HG02759 (cell line): ENCODE data around the gene DYNLT3.

ENCODE experiments used
- ATAC-seq: cut with Tn5 transposase; IDR thresholded peaks from one replicate; pipeline ENCODE4 v1.9.1; 2021; ENCODE audit warnings: mild to moderate bottlenecking, moderate library complexity; ENCODE audit not compliant: unreplicated experiment

Gene DYNLT3

DNA sequence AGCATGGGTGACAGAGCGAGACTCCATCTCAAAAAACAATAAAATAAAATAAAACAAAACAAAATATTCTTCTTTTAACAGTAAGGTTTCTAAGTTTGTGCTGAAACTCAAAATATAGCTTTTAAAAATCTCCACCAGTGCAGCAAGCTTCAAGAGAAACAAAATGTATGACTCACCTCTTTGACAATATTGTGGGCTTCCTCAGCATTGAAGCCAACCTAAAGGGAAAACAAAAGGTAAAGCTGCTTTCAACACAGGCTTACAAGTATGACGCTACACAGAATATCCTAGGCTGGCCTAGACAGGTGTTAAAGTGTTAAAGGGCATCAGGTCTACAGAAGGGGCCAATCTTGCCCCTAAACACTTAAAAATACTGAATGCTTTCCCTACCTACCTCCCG, 1.2 kb downstream of the DYNLT3 start:
- no peak for ATAC-seq

DNA sequence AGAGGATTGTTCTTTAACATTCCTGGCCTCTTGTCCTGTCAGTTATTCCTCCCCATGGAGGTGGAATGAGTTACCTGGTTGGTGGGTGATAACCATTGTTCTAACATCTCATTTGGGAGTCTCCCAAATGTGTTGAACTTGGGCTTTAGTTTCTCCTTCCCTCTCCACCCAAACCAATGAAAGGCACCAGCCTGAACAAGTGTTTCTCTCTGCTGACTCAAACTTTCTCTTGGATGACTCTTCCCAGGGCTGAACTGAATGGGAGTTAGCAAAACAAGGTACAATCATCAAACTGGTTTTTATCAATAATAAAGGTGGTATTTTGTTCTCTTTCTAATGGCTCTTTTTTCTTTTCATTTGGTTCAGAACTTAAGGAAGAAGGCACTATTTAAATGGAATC, 2.7 kb downstream of the DYNLT3 start:
- no peak for ATAC-seq

DNA sequence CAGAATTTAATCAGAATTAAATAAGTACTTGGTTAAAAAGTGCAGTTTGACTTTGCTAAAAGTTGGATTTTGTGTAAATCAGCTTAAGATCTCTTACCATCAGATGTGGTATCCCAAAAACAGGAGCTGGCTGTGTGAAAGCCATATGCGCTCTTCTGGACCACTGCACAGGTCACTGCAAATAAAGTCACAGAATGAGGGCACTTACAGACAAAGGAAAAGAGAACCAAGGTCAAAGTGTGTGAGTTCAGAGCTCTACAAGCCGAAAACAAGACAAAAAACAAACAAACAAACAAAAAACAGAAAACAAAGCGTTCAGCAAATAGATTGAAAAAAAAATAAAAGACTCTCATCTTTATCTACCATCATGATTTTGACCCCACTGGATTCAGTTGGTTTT, 6.4 kb downstream of the DYNLT3 start:
- no peak for ATAC-seq

DNA sequence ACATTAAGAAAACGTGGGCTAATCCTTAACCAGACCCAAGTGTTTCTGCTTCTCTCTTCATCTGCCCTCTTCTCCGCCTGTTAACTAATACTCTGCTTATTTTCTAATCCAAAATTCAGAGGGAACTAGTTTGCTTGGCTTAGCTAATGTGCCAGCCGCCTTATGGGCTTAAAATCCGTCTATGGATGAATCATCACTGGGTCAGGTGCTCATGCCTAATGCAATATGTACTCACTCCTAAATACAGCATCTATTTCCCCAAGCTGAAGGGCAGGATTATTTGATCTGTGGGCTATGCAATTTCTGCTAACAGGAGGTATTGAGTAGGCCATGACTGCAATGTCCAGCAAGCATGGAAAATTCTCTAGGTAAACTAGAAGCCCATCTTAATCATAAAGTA, 12.4 kb downstream of the DYNLT3 start:
- no peak for ATAC-seq

DNA sequence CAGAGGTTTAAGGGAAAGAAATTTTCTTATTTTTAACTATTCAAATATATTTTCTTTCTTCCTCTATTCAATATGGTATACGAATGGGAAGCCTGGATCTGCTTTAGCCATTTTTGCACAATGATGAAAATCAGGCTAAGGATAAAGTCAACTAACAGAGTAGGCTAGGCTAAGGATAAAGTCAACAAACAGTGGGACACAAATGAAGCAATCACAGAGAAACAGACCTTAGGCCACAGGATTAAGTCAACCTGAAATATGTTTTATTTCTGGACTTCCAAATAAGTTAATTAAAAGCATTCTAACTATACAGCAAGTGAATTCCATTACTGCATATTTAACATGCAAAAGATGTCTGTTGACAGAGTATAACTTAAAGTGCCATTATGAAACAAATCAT, 17.0 kb downstream of the DYNLT3 start:
- ATAC-seq: no peak

DNA sequence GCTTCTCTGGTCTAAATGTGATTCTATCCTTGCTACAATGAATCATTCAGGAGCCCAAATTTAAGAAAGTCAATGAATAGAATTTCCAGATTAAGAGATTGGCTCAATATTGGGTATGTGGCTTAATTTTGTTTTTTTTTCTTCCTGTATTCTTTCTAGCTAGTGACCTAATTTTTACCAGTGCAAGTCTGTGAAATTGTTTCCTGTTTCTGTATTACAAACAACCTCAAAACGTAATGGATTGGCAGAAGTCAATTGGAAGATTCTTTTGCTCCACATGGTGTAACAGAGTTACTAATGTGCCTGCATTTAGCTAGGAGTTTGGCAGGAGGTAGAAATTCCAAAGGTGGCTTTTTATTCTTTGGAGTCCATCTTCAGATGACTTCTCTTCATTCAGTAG, 17.6 kb downstream of the DYNLT3 start:
- ATAC-seq: no peak

DNA sequence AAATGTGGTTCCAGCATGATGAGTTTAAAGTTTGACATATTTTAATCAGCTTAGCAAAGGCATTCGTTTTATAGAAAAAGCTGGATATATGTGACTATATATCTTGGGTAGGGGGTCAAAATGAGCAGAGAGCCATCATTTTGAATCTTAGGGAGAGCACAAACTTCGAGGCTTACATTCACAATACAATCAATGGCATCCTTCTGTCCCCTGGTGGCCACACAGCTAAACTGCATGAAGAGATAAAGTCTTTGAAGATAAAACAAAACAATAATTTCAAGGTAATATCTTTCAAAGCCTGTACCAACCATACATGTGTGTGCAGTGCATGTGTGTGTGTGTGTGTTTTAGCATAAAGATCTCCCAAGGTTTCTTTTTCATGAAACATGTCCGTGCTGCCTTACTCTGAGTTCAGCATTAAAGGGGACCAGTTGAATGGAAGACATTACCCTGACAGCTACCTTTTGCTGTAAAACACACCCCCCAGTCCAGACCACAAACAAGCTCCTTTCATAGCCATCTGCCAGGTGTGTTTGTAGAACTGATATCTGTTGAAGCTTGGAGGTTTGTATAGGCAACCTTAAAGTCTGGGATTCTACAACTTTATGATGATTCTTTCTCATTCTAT, 22.0 kb downstream of the DYNLT3 start:
- peak; percentile 66 for ATAC-seq

DNA sequence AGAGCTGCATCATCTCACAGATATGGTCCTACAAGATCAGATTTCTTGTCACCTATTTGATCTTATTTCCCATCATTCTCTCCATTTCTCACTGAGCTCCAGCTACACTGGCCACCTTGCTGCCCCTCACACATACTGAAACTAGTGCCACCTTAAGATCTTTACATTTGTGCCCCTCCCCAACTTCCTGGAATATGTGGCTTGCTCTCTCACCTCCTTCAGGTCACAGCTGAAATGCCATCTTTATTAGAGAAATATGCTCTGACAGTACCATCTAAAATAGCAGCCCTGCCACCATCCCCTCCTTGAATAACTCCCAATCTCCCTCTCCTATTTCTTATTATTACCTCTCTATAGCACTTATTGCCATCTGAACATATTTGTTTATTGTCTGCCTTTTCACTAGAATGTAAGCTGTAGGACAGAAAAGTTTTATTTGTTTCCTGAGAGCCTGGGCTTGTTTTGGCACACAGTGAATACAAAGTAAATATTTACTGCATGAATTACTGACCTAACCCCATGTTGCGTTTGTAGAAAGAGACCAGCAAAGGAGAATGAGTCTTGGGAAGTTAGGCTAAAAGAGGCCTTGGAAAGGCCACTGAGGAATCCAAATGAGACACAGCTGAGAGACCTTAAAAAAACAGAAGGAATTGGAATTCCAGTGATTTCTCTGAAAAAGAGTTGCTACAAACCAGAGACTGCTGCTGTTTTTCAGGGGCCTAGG, 22.7 kb downstream of the DYNLT3 start:
- ATAC-seq: no peak

DNA sequence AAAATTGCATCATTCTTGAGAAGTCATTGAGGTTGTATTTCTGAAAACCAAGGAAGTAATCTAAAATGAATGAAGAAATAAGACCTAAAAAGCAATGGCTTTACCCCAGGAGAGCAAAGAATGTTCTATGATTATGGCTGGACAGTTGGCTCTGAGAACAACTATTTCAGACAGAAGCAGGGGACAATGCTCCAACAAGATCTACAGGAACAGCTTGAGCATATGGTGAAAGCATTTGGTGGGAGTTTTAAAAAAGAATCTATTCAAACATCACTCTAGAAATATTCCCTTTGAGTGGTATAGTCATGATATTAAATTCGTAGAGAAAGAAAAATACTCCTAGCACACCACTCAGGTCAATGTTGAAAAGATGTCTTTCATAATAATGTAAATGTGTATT, 26.7 kb downstream of the DYNLT3 start:
- ATAC-seq: no peak

DNA sequence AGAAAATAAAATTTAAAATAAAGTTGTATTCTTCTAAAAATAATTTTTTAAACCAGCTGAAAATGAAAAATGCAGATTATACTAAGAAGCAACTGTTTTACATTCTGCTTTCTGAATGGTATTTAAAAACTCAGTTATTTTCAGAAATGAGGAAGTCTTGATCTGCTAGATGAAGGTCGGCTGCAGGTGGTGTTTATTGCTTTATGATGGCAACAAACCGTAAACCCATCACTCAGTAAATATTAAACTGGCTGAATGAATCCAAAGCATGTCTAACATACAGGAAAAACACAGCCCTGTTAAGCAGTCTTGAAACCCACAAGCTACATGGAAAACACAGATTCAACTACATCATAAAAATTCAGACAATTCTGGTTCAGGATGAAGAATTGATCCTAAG, 29.3 kb downstream of the DYNLT3 start:
- peak; percentile 38 for ATAC-seq

DNA sequence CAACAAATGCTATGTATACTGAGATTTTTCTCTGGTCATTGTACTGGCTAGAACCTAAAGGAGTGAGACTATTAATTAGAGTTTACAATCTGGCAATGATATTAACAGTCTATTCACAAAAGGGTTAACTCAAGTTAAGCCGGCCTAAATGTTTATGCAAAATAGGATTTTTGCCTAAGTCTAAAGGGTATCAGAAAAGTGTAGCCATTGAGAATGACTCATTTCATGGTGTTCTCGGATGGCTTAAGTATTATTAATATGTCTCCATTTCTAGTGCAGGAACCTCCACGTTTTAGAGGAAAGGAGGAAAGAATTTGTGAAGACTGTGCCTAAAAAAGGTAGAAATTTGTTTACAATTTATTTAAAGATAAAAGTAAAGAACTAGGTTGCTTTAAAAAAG, 29.8 kb downstream of the DYNLT3 start:
- peak; percentile 37 for ATAC-seq

DNA sequence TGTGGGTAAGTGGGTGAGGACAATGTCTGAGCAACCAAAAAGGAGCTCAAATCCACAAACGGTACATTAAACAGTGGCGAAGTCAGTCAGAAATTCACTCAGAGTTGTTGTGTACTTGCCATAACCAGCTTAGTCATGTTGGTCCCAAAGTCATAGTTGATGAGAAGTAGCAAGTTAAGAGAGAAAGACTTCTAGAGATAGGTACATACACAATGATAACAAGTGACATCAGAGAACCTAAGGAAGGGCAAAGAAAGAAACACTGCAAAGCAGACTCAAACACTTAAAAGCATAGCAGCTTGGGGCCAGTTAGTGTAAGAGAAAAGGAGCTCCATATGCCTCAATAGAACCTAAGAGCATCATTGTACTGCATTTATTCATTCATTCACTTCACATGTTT, 30.2 kb downstream of the DYNLT3 start:
- peak; percentile 25 for ATAC-seq

DNA sequence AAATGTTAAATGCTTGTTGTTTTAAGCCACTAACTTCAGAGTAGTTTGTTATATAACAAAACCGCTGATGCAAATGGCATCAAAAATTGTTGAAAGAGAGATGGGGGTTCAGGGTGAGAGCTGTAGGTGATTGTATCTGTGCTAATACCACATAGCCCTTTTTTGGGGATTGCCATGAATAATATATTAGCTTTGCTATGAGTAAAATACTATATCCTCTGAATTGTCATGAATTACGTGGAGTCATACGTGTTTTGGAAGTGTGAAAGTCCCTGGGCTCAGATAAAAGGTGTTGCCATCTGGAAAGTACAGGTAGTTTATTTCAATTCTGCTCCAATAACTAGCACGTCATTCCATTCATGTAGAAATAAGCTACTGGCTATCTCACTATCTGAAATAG, 30.6 kb downstream of the DYNLT3 start:
- ATAC-seq: peak; percentile 33

DNA sequence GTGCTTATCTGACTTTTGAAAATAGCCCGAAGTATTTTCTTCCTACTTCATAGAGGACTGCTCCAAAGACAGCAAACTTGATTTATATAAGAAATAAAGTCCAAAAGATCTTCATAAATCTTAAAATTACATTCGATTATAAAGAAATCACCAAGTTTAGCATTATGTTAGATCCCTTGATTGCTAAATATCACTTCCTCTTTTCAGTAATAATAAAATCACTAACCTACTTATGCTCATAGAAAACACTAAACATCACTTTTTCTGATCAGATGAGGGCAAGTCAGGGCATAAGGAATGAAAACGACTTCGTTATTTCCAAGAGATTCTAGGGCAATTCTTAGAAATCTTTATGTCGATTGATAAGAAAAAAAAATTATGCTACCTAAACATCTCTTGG, 32.0 kb downstream of the DYNLT3 start:
- ATAC-seq: no peak

DNA sequence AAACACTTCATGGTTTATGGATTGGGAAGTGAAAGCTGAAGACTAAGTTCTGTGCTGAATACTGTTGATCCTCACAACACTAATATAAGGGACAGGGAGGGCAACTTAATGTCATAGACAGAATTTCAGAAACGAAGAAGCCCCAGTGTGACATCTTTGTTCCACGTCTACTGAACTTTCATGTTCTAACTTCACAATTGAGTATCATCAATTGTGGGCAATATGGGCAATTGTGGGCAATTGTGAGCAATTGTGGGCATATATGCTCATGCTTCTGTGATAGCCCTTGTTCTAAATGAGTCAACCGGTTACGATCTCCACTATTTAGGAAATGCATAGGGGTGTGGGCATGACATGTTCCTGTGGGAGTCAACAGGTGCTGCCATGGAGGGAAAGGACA, 33.8 kb downstream of the DYNLT3 start:
- ATAC-seq: no peak

DNA sequence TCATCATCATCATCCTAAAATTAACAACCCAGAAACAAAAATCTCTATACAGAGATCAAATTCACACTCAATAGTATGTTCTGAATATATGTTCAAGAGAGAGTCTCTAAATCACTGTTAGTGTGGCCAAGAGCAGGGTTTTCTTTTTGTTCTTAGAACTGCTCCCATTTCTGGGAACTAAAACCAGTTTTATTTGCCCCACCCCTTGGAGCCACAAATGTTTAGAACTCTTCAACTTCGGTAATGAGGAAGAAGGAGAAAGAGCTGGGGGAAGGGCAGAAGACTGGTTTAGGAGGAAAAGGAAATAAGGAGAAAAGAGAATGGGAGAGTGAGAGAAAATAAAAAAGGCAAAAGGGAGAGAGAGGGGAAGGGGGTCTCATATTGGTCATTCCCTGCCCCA, 35.3 kb downstream of the DYNLT3 start:
- ATAC-seq: no peak

DNA sequence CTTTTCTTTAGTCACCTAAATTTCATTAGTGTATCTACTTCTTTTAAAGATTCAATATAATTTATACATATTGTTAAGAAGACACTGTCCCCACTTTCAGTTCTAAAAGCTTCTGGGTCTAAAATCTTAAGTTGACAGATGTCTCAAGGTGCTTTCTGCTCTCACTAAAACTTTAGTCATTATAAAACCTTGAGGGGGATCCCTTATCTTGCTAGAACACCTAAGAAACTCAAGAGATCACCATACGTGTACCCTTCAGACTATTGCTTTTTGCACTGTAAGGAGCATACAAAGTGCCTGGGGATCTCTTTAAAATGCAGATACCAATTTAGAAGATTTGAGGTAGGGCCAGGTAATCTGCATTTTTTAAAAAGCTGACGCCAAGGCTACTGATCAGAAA, 37.4 kb downstream of the DYNLT3 start:
- ATAC-seq: no peak

DNA sequence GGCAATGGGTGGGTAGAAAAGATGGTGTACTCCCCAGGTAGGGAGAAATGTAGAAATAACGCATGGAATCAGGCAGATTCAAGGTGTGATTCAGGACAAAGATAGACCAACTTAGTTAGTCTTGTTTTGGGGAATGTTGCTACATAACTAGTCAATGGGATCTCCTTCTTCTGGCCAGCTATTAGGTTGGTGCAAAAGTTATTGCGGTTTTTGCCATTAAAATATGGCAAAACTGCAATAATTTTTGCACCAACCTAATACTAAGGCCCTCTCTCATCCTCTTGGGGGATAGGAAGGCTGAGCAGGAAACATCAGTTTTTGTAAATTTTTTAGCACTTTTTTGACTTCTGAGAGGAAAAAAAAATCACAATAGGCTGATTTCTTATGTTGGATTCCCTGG, 44.3 kb downstream of the DYNLT3 start:
- no peak for ATAC-seq

DNA sequence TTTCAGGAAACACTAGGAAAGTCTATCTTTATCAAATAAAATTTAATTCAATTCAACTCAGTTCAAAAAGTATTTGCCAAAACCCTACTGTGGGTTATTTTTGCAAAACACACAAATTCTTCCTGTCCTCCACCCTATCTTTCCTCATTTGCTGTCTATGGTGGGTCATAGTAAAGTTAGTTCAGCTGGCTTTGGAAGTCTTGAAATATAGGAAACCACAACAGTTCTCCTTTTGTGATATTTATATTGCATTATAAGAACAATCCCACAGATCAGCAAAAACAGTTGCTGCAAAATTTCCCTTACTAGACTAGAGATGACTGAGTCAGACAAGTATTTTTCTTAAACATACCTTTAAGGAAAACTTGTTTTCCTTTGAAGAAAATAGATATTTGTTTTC, 45.3 kb downstream of the DYNLT3 start:
- no peak for ATAC-seq

DNA sequence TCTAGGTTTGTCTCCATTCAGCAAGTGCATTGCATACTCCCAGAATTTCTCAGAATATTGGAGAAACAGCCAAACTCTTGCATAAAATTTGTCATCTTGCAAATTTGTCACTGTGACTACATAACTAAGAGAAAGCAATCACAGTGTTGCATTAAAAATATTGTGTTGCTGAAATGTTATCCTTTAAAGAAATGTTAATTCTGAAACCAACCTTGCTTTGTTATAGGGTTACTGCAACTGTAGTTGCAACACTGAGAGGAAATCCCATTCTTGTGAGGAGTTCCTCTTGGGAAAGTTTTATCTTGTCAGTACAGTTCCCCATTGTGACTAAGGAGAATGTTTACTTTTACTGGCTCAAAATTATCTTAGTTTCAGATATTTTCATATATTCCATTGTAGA, 46.7 kb downstream of the DYNLT3 start:
- no peak for ATAC-seq

DNA sequence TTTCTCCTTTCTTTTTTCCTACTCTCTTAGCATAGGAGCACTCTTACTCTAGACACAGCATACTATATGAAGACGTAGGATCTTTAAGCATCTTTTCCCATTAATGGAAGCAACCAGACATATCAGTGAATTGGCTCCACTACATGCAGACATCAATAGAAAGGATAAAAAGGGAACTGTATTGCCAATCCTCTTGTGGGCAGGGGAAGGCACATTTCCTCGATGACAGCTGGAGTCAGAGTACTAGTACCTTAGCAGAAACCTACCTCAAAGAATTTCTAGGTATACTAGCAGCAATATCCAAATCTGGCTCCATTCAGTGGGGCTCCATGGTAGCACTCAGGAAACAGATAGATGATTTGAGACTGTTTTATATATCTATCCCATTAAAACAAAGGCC, 47.4 kb downstream of the DYNLT3 start:
- ATAC-seq: no peak

DNA sequence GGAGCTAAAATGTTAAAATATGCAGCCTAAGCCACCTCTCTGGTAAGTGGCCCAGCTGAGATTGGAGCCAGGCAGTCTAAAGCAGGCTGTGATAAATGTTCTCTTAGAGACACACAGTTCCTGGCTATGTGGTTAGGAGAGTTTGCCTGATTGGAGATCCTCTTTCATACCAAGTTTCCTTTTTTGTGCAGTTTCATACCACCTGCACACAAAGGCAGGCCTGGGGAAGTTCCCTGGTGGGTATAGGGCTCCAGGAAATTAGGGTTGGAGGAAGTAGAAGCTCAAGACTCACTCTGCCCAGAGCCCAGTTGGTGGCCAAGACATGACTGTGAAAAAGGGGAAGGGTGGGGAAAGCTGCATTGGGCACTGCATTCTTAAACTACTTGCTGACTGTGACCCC, 50.6 kb downstream of the DYNLT3 start:
- peak; percentile 93 for ATAC-seq

DNA sequence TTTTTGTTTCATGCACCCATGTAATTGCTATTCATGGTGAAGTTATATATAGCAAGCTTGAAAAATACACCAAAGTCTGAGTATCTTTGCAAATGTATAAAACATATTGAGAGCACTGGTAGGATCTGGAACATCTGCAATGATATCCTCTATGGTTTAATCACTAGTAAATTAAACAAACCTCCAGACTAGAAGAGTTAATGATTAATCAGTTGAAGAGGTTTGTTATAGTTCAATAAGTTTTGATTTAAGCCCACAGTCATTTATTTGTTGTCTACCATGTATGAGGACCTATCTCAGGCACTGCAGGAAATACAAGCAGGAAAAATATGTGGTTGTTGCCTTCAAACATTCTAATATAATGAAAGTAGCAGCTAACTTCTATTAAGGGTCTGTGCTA, 51.1 kb downstream of the DYNLT3 start:
- ATAC-seq: no peak
